Adrenal gland (tissue), 12 donors: ENCODE data around the gene NOP9. TPM values are rescaled to one million over a fixed set of nuclear protein-coding genes. Genes with fewer than 3 reads are reported as not detected.

ENCODE experiments used
- DNase-seq, 7 donors: peaks; one replicate each; pipeline ENCODE4 v3.0.0-alpha.2; 2019 to 2020
- H3K27ac ChIP-seq, 5 donors: fragments of 200-600 bp; sonication (generic) in 4 of 5; 1 replicate in 3 of 5; 2 replicates in 2 of 5; pipeline versions ENCODE4 v1.5.1 to v1.8.0; 2016 to 2020; ENCODE audit warnings: mild to moderate bottlenecking in 1 of 5
- H3K27me3 ChIP-seq: fragments of 200-600 bp; 2 replicates; pipeline ENCODE4 v1.8.0; 2021
- H3K36me3 ChIP-seq, 2 donors: fragments of 200-600 bp; replicated peaks in 1 of 2; 1 replicate in 1 of 2; 2 replicates in 1 of 2; pipeline versions ENCODE4 v1.5.1 to v1.8.0; 2018 to 2022
- H3K4me1 ChIP-seq, 2 donors: fragments of 200-600 bp; replicated peaks in 1 of 2; 1 replicate in 1 of 2; 2 replicates in 1 of 2; pipeline versions ENCODE4 v1.5.1 to v1.8.0; 2018 to 2021
- H3K4me3 ChIP-seq, 4 donors: fragments of 200-600 bp; sonication (generic) in 3 of 4; one replicate each; pipeline ENCODE4 v1.5.1; 2016 to 2018
- H3K9me3 ChIP-seq, 3 donors: fragments of 200-600 bp; sonication (generic) in 1 of 3; replicated peaks in 1 of 3; 1 replicate in 2 of 3; 2 replicates in 1 of 3; pipeline versions ENCODE4 v1.5.1 to v1.8.0; 2016 to 2021
- CTCF ChIP-seq, 6 experiments: fragments of 450-650 bp in 4 of 6; fragments of 200-600 bp in 2 of 6; sonication (generic) in 1 of 6; IDR thresholded peaks; 1 replicate in 5 of 6; 2 replicates in 1 of 6; pipeline versions ENCODE4 v1.5.1 to v1.8.0; 2016 to 2021; ENCODE audit warnings: antibody characterized with exemption in 6 of 6, mild to moderate bottlenecking in 2 of 6, moderate library complexity in 1 of 6
- POLR2A ChIP-seq, 2 donors: fragments of 450-650 bp; IDR thresholded peaks; one replicate each; pipeline ENCODE4 v1.6.1; 2017; ENCODE audit warnings: antibody characterized with exemption in 2 of 2, mild to moderate bottlenecking in 2 of 2, moderate library complexity in 1 of 2
- WGBS, 4 donors: extraction: QIAGEN DNeasy Blood & Tissue Kit in 2 of 4; methylation state at CpG; one replicate each; pipeline versions ENCODE4 v1.1.5 to v1.1.7; 2013 to 2017; 5-methylcytosine and 5-hydroxymethylcytosine counted together
- intact Hi-C, 2 donors: fragments of 100-400 bp; cut with DNase I; formaldehyde crosslinking; loops; one replicate each; pipeline versions ENCODE4 v1.14.1 to v1.15.0; 2022 to 2023
- polyA plus RNA-seq, 3 donors: library from polyadenylated mRNA; stranded (reverse); fragments of 200-250 nt in 2 of 3; fragments of 350-450 nt in 1 of 3; fragmentation: Illumina TruSeq in 1 of 3; extraction: RNeasy Lipid Tissue Mini Kit (QIAGEN cat#74804) in 1 of 3; gene quantifications; one replicate each; pipeline ENCODE4 v1.2.3, GENCODE V29; 2013 to 2014
- total RNA-seq, 9 donors: library from RNA; depleted of rRNA in 4 of 9; stranded (reverse); fragments of >200 nt in 4 of 9; fragments of 120-200 nt in 1 of 9; fragmentation: NEBNext Ultra II Directional in 1 of 9; extraction: Animal tissue kit (Norgen Biotek cat#: 25700) in 1 of 9; gene quantifications; one replicate each; pipeline versions ENCODE4 v1.1.0 to v1.2.4, GENCODE V29; 2013 to 2023
- donor health status: healthy with polysubstance abuse.
- donor health status: Bipolar disorder and iron deficiency.
- donor health status: DM: yes; HTN: yes; CAD: no.
- donor health status: DM: no; HTN: no; CAD: no.
- donor health status: DM: no; HTN: no; CAD: no.
- donor health status: DM: yes; HTN: yes; CAD: no.

NOP9 gene
- total and polyA plus RNA-seq, 12 donors = 9.1 to 28.2 (median 18.2) TPM

- H3K4me3 ChIP-seq = no peak overlapping the region
- H3K27me3 ChIP-seq = no peaks in the 10 kb centered on the region
- TF ChIP-seq CTCF (IDR thresholded peaks at IDR 0.05) (no peak), POLR2A (IDR thresholded peaks at IDR 0.05) (no peak)
- no peaks in the 10 kb centered on the region for H3K9me3 ChIP-seq
- DNase-seq = no peak
- WGBS, 4 donors = 76 to 98% (median 88%) methylated on average over 3 to 4 of the region's 4 CpGs
- no peaks in the 10 kb centered on the region for H3K4me1 ChIP-seq
- peaks cover 0 to 9% of the 10 kb centered on the region in 2 donors for H3K36me3 ChIP-seq
- intact Hi-C loops = no loop called here
- H3K27ac ChIP-seq = no peak overlapping the region
These were observed 14.3 kb upstream of the NOP9 start for GRCh38 chr14:24285351-24285750.

- intact Hi-C loops = no loop called here
- Histone ChIP-seq H3K27me3 (no peaks in the 10 kb centered on the region), H3K4me1 (no peaks in the 10 kb centered on the region), H3K9me3 (no peaks in the 10 kb centered on the region), H3K36me3 (peaks cover 0 to 19% of the 10 kb centered on the region in 2 donors), H3K4me3 (no peak overlapping the region), H3K27ac (no peak overlapping the region)
- DNase-seq = no peak
- TF ChIP-seq POLR2A (IDR thresholded peaks at IDR 0.05) (no peak), CTCF (IDR thresholded peaks at IDR 0.05) (no peak)
- WGBS, 4 donors = 78 to 100% (median 80%) methylated on average over 2 to 5 of the region's 5 CpGs
These were observed 12.7 kb upstream of the NOP9 start for GRCh38 chr14:24286996-24287395.

- intact Hi-C loops = loop anchor here in 1 of 2 donors (10.0 kb wide), 1 partner anchor 235 kb away; the partner anchor contains the start of gene CARMIL3
- H3K27ac ChIP-seq = no peak overlapping the region
- TF ChIP-seq POLR2A (IDR thresholded peaks at IDR 0.05) (no peak), CTCF (IDR thresholded peaks at IDR 0.05) (no peak)
- H3K36me3 ChIP-seq = peaks cover 0 to 27% of the 10 kb centered on the region in 2 donors
- no peaks in the 10 kb centered on the region for H3K4me1 ChIP-seq
- DNase-seq = no peak
- no peak overlapping the region for H3K4me3 ChIP-seq
- no peaks in the 10 kb centered on the region for H3K27me3 ChIP-seq
- H3K9me3 ChIP-seq = no peaks in the 10 kb centered on the region
- WGBS, 4 donors = 71 to 81% (median 81%) methylated on average over 6 of the region's 6 CpGs
These were observed 9.9 kb upstream of the NOP9 start for GRCh38 chr14:24289649-24290280.

GRCh38 chr14:24290746-24291145 lies 8.9 kb upstream of the NOP9 start:
- TF ChIP-seq CTCF (IDR thresholded peaks at IDR 0.05) (no peak), POLR2A (IDR thresholded peaks at IDR 0.05) (no peak)
- peaks cover 0 to 32% of the 10 kb centered on the region in 2 donors for H3K36me3 ChIP-seq
- H3K9me3 ChIP-seq = no peaks in the 10 kb centered on the region
- 74 to 84% (median 79%) methylated on average over 9 of the region's 9 CpGs for WGBS, 4 donors
- H3K4me3 ChIP-seq = no peak overlapping the region
- DNase-seq = no peak
- intact Hi-C loops = loop anchor here in 1 of 2 donors (10.0 kb wide), 1 partner anchor 236 kb away; the partner anchor contains the start of gene CARMIL3
- no peak overlapping the region for H3K27ac ChIP-seq
- no peaks in the 10 kb centered on the region for H3K4me1 ChIP-seq
- no peaks in the 10 kb centered on the region for H3K27me3 ChIP-seq
